H1 (cell line): ENCODE data around the gene TNIP1. TPM values are rescaled to one million over a fixed set of nuclear protein-coding genes. Genes with fewer than 3 reads are reported as not detected.

Source experiments
- CBX5 ChIP-seq: fragments of 300-800, 300-1000 bp; sonication (generic); IDR thresholded peaks from 2 replicates; pipeline ENCODE4 v1.7.1; 2016; ENCODE audit warnings: antibody characterized with exemption, low read length, low read depth
- CEBPB ChIP-seq: IDR thresholded peaks from 2 replicates; pipeline ENCODE4 v1.6.1; 2012; ENCODE audit warnings: low read depth, low read length
- CHD1 ChIP-seq: IDR thresholded peaks from 2 replicates; pipeline ENCODE4 v1.6.1; 2012; ENCODE audit warnings: low read depth, low read length, improper control_type of control experiment
- CHD7 ChIP-seq: fragments of 300-600 bp; sonication (generic); IDR thresholded peaks from 2 replicates; pipeline ENCODE4 v1.7.1; 2012; ENCODE audit warnings: low read length, moderate library complexity, mild to moderate bottlenecking, inconsistent platforms; ENCODE audit not compliant: insufficient replicate concordance
- CREB1 ChIP-seq: IDR thresholded peaks from 2 replicates; pipeline ENCODE4 v1.6.1; 2012; ENCODE audit warnings: inconsistent platforms
- EZH2 ChIP-seq: fragments of 200-600 bp; sonication (generic); IDR thresholded peaks from 2 replicates; pipeline ENCODE4 v1.7.1; 2012; ENCODE audit warnings: low read depth, mild to moderate bottlenecking, moderate library complexity, low read length, inconsistent platforms; ENCODE audit not compliant: severe bottlenecking
- NANOG ChIP-seq: IDR thresholded peaks from 2 replicates; pipeline ENCODE4 v1.6.1; 2011; ENCODE audit warnings: low read length, low read depth, mild to moderate bottlenecking, inconsistent platforms; ENCODE audit not compliant: insufficient read depth, poor library complexity, severe bottlenecking
- POLR2AphosphoS5 ChIP-seq: IDR thresholded peaks from 2 replicates; pipeline ENCODE4 v1.6.1; 2011; ENCODE audit warnings: low read depth, low read length
- SIN3A ChIP-seq, 2 experiments: IDR thresholded peaks in 1 of 2; conservative IDR thresholded peaks in 1 of 2; 2 replicates each; pipeline ENCODE4 v1.6.1; 2011 to 2012; ENCODE audit warnings: low read length in 2 of 2, improper control_type of control experiment in 1 of 2, low read depth in 1 of 2, mild to moderate bottlenecking in 1 of 2
- SIRT6 ChIP-seq: IDR thresholded peaks from one replicate; pipeline ENCODE4 v1.7.1; 2012; ENCODE audit warnings: low read length, inconsistent platforms
- SP2 ChIP-seq: IDR thresholded peaks from 2 replicates; pipeline ENCODE4 v1.6.1; 2012; ENCODE audit warnings: mild to moderate bottlenecking, low read length, inconsistent platforms
- TAF1 ChIP-seq: IDR thresholded peaks from 2 replicates; pipeline ENCODE4 v1.6.1; 2011; ENCODE audit warnings: mild to moderate bottlenecking, low read depth, low read length
- YY1 ChIP-seq: IDR thresholded peaks from 2 replicates; pipeline ENCODE4 v1.6.1; 2011; ENCODE audit warnings: low read depth, mild to moderate bottlenecking, low read length
- polyA plus RNA-seq, 7 experiments: library from polyadenylated mRNA; depleted of rRNA in 3 of 7; stranded (reverse) in 5 of 7; unstranded in 2 of 7; fragments of >200 nt in 5 of 7; fragments of 200-250 nt in 2 of 7; gene quantifications; 1 replicate in 5 of 7; 2 replicates in 1 of 7; 4 replicates in 1 of 7; pipeline versions ENCODE4 v1.2.1 to v1.2.3, GENCODE V29; 2011 to 2013; ENCODE audit warnings: missing spikeins in 2 of 7, mixed read lengths in 2 of 7
- total RNA-seq: library from RNA; stranded (reverse); fragmentation: NEBNext Ultra II Directional; extraction: Animal tissue kit (Norgen Biotek cat#: 25700); gene quantifications from 2 replicates; pipeline ENCODE4 v1.2.1, GENCODE V29; 2021

Gene TNIP1
- total and polyA plus RNA-seq, 2 of the 8 experiments (the other 6 are each of a cell fraction or from before 2014, with no cell fraction given): 14.2 to 31.9 TPM

DNA sequence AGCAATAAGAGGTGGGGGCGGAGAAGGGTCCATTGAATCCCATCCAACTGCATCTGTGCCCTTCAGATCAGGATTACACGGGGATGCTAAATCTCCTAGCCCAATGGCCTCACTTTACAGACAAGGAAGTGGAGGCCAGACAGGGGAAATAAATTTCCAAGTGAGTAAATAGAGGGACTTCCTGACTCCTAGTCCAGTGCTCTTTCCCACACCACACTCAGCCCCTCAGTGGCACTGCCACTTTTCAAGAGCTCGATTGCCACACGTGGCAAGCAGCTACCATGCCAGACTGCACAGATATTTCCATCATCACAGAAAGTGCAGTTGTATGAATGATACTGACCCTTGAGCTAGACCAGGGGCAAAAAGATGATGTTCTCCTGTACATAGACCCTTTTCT lies 8.2 kb upstream of the TNIP1 start (continued):
- TF ChIP-seq CHD7 (no peak), CHD1 (no peak), YY1 (no peak), TAF1 (no peak), SIRT6 (no peak), CREB1 (no peak), SIN3A (conservative IDR thresholded peaks at IDR 0.05 in 1 of 2, IDR thresholded peaks at IDR 0.05 in 1 of 2; ENCODE audit: low read depth in 1 of 2, low read length in 2 of 2) (no peak), NANOG (no peak), CBX5 (no peak), EZH2 (no peak), CEBPB (no peak), POLR2AphosphoS5 (no peak), SP2 (no peak)
- TF ChIP-seq, all 59 proteins: peak for 0
